Forelimb muscle (tissue), 1 donor: ENCODE results near the gene GPRC5C. TPM values are rescaled to one million over a fixed set of nuclear protein-coding genes. Genes with fewer than 3 reads are reported as not detected.
"Not testable (repeated sequence)": the region's sequence is repeated elsewhere in the genome, so short reads cannot be mapped to it uniquely, and the experiment has no call there.

Experiments used
- DNase-seq: peaks from one replicate; pipeline ENCODE4 v3.0.0-alpha.2; 2013; ENCODE audit warnings: low read depth
- polyA plus RNA-seq: library from polyadenylated mRNA; unstranded; fragments of 120-200 nt; gene quantifications from one replicate; pipeline ENCODE4 v1.2.1, GENCODE V29; 2013; ENCODE audit not compliant: insufficient read length

The GPRC5C gene
- polyA plus RNA-seq, 1 donor, result 38.7 TPM

DNA sequence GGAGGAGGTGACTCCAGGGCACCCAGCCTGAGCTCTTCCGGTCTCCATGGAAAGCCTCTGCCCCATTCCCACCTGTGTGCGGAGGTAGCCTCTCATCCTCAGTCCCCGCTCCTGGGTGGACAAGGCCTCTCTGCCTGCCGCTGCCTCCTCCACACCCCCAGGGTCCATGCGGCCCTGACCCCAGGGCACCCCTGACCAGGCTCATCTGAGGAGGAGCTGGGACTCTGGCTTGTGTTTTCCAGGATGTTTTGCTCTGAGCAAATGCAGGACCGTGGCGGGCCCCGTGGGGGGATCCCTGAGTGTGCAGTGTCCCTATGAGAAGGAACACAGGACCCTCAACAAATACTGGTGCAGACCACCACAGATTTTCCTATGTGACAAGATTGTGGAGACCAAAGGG, 41.4 kb downstream of the GPRC5C start:
- no peak for DNase-seq

DNA sequence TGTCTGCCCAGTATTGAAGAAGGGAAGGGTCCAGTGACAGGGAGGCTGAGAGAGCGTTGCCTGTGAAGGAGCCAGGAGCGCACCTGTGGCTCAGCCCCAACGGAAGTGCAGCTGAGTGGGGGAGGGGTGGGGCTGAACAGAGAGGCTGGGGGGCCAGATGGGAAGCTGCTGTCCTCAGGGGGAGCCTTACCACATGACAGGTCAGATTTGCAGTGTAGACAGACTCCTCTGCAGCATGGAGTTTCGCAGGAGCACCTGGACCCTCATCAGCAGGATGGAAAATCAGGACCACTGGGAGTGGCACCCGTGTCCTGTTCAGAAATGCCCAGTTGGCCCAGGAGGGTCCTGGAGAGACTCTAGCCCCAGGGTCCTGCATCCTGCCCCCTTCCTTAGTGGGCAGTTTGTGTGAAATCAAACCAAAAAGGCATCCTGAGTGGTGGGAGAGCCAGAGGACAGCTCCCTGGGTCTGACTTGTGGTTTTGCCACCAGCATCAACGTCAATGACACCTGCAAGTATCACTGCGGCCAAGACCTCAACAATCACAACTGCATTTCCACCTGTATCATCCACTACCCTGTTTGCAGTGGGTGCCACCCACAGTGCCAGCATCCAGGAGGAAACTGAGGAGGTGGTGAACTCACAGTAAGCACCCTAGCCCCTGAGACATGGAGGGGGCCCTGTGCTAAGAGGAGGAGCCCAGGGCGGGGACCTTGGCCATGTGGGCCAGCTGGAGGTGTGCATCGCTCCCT, 42.3 kb downstream of the GPRC5C start:
- DNase-seq, result no peak

DNA sequence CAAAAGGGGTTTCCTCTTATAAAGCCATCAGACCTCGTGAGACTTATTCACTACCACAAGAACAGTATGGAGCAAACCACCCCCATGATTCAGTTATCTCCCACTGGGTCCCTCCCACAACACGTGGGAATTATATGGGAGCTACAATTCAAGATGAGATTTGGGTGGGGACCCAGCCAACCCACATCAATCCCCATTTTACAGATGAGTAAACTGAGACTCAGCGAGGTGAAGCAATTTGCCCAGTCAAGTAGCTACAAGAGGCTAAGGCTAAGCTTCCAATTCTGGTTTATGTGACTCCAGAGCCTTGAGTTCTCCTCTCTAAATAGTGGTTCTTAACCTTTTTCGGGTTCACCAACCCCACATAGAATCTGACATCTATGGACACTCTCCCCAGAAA, 43.3 kb downstream of the GPRC5C start:
- DNase-seq, result no peak

- DNase-seq, result no peak
These were observed 45.5 kb downstream of the GPRC5C start for GRCh38 chr17:74477411-74477810.

GRCh38 chr17:74478420-74479100, 46.7 kb downstream of the GPRC5C start:
- no peak for DNase-seq

- DNase-seq, result no peak
These were observed 48.4 kb downstream of the GPRC5C start for GRCh38 chr17:74480290-74480689.

GRCh38 chr17:74481621-74482020, 49.7 kb downstream of the GPRC5C start:
- DNase-seq, result no peak

GRCh38 chr17:74484066-74484465, 52.2 kb downstream of the GPRC5C start:
- DNase-seq, result no peak

GRCh38 chr17:74485022-74485743, 53.3 kb downstream of the GPRC5C start:
- no peak for DNase-seq

- no peak for DNase-seq
These were observed 54.0 kb downstream of the GPRC5C start for GRCh38 chr17:74485841-74486240.

- DNase-seq, result not testable (repeated sequence)
These were observed 56.4 kb downstream of the GPRC5C start for GRCh38 chr17:74488276-74488675.

DNA sequence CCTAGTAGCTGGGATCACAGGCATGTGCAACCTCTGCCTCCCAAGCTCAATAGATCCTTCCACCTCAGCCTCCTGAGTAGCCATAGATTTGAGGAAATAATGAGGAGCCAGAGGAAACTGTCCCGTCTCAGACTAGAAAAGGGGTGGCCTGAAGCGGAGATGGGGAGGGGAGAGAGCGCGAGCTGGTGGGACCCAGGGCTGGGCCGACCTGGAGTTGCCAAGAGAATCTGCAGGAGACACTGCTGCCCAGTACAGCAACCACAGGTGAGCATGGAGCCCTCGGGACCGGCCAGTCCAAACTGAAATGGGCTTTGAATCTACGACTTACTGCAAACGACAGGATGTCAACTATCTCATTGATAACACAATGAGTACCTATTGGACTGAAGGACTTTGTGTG, 58.8 kb downstream of the GPRC5C start:
- no peak for DNase-seq

DNA sequence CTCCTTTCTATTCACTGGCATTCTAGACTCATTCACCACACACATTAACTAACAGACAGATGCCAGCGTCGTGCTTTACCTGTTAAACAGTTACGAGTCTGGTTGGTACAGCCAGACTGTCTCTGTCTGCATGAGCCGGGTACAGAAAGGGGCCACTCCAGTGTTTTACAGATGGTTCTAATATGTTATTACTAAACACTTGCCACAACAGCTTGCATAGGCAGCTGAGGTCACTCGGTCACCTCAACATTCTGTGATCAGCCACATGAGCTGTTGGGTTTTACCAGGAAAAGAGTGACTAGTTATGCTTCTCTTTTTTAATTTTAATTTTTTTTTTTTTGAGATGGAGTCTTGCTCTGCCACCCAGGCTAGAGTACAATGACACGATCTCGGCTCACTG, 59.7 kb downstream of the GPRC5C start:
- DNase-seq, result no peak

DNA sequence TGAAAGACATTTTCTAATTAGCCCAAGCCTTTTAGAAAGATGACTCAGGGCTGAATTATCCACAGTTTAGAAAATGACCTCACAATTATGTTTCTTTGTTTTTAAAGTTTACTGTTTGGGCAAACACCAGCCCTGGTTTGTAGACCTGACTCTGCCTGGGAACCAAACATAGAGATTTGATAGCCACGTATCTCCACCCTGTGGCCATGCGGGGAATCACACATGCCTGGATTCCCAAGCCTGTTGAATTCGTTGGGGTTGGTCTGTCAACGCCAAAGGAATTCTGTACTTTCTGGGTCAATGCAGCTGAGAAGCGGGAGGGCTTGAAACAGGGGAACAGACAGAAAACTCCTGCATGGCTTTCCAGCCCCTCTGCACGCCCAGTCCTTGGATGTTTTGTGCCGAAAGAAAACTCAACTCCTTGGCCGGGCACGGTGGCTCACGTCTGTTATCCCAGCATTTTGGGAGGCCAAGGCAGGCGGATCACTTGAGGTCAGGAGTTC, 61.5 kb downstream of the GPRC5C start:
- DNase-seq, result peak; percentile 31

Other genes with a start within 250 kb of the GPRC5C start
- 1,846 TPM for gene RPL38, start 228.4 kb upstream of the GPRC5C start, polyA plus RNA-seq
- 78.6 TPM for gene TTYH2, start 218.5 kb upstream of the GPRC5C start, polyA plus RNA-seq
- gene DNAI2, start 157.9 kb upstream of the GPRC5C start, polyA plus RNA-seq, result 0.14 TPM
- 1.8 TPM for gene KIF19, start 105.9 kb upstream of the GPRC5C start, polyA plus RNA-seq
- gene BTBD17, start 70.2 kb upstream of the GPRC5C start, polyA plus RNA-seq, result 0.25 TPM
- 0.20 TPM for gene GPR142, start 64.6 kb upstream of the GPRC5C start, polyA plus RNA-seq
- gene CD300A, start 34.5 kb downstream of the GPRC5C start, polyA plus RNA-seq, result 1.2 TPM
- 0.20 TPM for gene CD300LB, start 99.4 kb downstream of the GPRC5C start, polyA plus RNA-seq
- gene CD300C, start 114.0 kb downstream of the GPRC5C start, polyA plus RNA-seq, result 0.37 TPM
- gene CD300H, start 135.4 kb downstream of the GPRC5C start, polyA plus RNA-seq, result not detected
- gene CD300LD, start 160.2 kb downstream of the GPRC5C start, polyA plus RNA-seq, result not detected
- gene CD300E, start 191.7 kb downstream of the GPRC5C start, polyA plus RNA-seq, result 0.04 TPM